GM19397 (cell line): Measurements from ENCODE around the gene GTPBP4.
A peak's percentile ranks its signal among the peaks of the same experiment; 100 is the strongest.
"Not testable (repeated sequence)": the region's sequence is repeated elsewhere in the genome, so short reads cannot be mapped to it uniquely, and the experiment has no call there.

Experiments
- ATAC-seq: cut with Tn5 transposase; IDR thresholded peaks from one replicate; pipeline ENCODE4 v1.9.1; 2021; ENCODE audit warnings: mild to moderate bottlenecking, moderate library complexity; ENCODE audit not compliant: unreplicated experiment

GTPBP4 gene

GRCh38 chr10:1050554-1050953 lies 62.3 kb downstream of the GTPBP4 start:
- no peak for ATAC-seq

- ATAC-seq = no peak
These were observed 66.5 kb downstream of the GTPBP4 start for GRCh38 chr10:1054684-1055083.

GRCh38 chr10:1056326-1057105 lies 68.3 kb downstream of the GTPBP4 start, which contains the start of gene WDR37:
Gene WDR37, plus strand, starts transcription at chr10:1056385. Its CDS starts 15,771 bp downstream, at chr10:1072156.
- ATAC-seq = peak; percentile 97

GRCh38 chr10:1057106-1057657 lies 68.9 kb downstream of the GTPBP4 start:
- ATAC-seq = no peak

GRCh38 chr10:1058017-1058416 lies 69.8 kb downstream of the GTPBP4 start:
- ATAC-seq = no peak

GRCh38 chr10:1059902-1060301 lies 71.7 kb downstream of the GTPBP4 start:
- ATAC-seq = no peak

- no peak for ATAC-seq
These were observed 73.9 kb downstream of the GTPBP4 start for GRCh38 chr10:1061930-1062774.

- ATAC-seq = no peak
These were observed 75.1 kb downstream of the GTPBP4 start for GRCh38 chr10:1063232-1063865.

GRCh38 chr10:1064964-1065247 lies 76.7 kb downstream of the GTPBP4 start:
- no peak for ATAC-seq

GRCh38 chr10:1066734-1067133 lies 78.5 kb downstream of the GTPBP4 start:
- ATAC-seq = not testable (repeated sequence)

- no peak for ATAC-seq
These were observed 80.4 kb downstream of the GTPBP4 start for GRCh38 chr10:1068380-1069361.
